MG63 (cell line): Measurements from ENCODE around the gene CATSPER1. TPM values are rescaled to one million over a fixed set of nuclear protein-coding genes. Genes with fewer than 3 reads are reported as not detected.

ENCODE experiments used
- DNase-seq: peaks from one replicate; pipeline ENCODE4 v3.0.0-alpha.2; 2020
- H3K27me3 ChIP-seq: fragments of 250-450 bp; sonication (Bioruptor Pico); 2 replicates; pipeline ENCODE4 v1.5.1; 2020; ENCODE audit warnings: mild to moderate bottlenecking, moderate library complexity
- H3K36me3 ChIP-seq: fragments of 250-450 bp; sonication (Bioruptor Pico); 2 replicates; pipeline ENCODE4 v1.5.1; 2020; ENCODE audit warnings: mild to moderate bottlenecking, moderate library complexity
- H3K4me3 ChIP-seq: fragments of 250-450 bp; sonication (Bioruptor Pico); 2 replicates; pipeline ENCODE4 v1.5.1; 2020; ENCODE audit warnings: mild to moderate bottlenecking, moderate library complexity
- H3K9me3 ChIP-seq: fragments of 250-450 bp; sonication (Bioruptor Pico); 2 replicates; pipeline ENCODE4 v1.5.1; 2020; ENCODE audit warnings: mild to moderate bottlenecking, moderate library complexity
- total RNA-seq: library from RNA; depleted of rRNA; stranded (reverse); fragments of >200 nt; shearing (Covaris generic); gene quantifications from 2 replicates; pipeline ENCODE4 v1.2.3, GENCODE V29; 2014; ENCODE audit warnings: low replicate concordance; rRNA removed

Gene CATSPER1
- total RNA-seq, 1 experiment from 2014 or later, result 2.4 TPM

GRCh38 chr11:65968600-65969482 lies 57.4 kb downstream of the CATSPER1 start:
- no peaks in the 10 kb centered on the region for H3K9me3 ChIP-seq
- no peaks in the 10 kb centered on the region for H3K27me3 ChIP-seq
- peaks cover 58% of the 10 kb centered on the region for H3K36me3 ChIP-seq
- no peak overlapping the region for H3K4me3 ChIP-seq
- DNase-seq, result no peak

GRCh38 chr11:65967329-65967934 lies 58.8 kb downstream of the CATSPER1 start:
- no peaks in the 10 kb centered on the region for H3K27me3 ChIP-seq
- DNase-seq, result no peak

More at GRCh38 chr11:65967329-65967934, 58.8 kb downstream of the CATSPER1 start:
- peaks cover 63% of the 10 kb centered on the region for H3K36me3 ChIP-seq
- no peaks in the 10 kb centered on the region for H3K9me3 ChIP-seq
- H3K4me3 ChIP-seq, result no peak overlapping the region

Other genes with a start within 250 kb of the CATSPER1 start
- gene AP5B1, start 245.5 kb downstream of the CATSPER1 start, total RNA-seq, result 5.8 and 7.6 TPM in 2 replicates
- gene OVOL1, start 239.4 kb downstream of the CATSPER1 start, total RNA-seq, result not detected in 2 replicates
- gene SNX32, start 192.5 kb downstream of the CATSPER1 start, total RNA-seq, result 0.43 TPM in 1 of 2 replicates, not detected in the other
- gene CFL1, start 168.3 kb downstream of the CATSPER1 start, total RNA-seq, result 1,413 and 1,905 TPM in 2 replicates
- 25.3 and 45.3 TPM in 2 replicates for gene MUS81, start 166.0 kb downstream of the CATSPER1 start, total RNA-seq
- gene EFEMP2, start 153.7 kb downstream of the CATSPER1 start, total RNA-seq, result 29.0 and 43.2 TPM in 2 replicates
- not detected in 2 replicates for gene CTSW, start 146.6 kb downstream of the CATSPER1 start, total RNA-seq
- gene FIBP, start 138.0 kb downstream of the CATSPER1 start, total RNA-seq, result 105 and 106 TPM in 2 replicates
- gene CCDC85B, start 135.8 kb downstream of the CATSPER1 start, total RNA-seq, result 99.6 and 131 TPM in 2 replicates
- 37.3 and 54.7 TPM in 2 replicates for gene FOSL1, start 126.1 kb downstream of the CATSPER1 start, total RNA-seq
- 22.0 and 46.6 TPM in 2 replicates for gene C11orf68, start 107.4 kb downstream of the CATSPER1 start, total RNA-seq
- 276 and 419 TPM in 2 replicates for gene DRAP1, start 107.1 kb downstream of the CATSPER1 start, total RNA-seq
- not detected in 2 replicates for gene TSGA10IP, start 81.0 kb downstream of the CATSPER1 start, total RNA-seq
- gene SART1, start 64.7 kb downstream of the CATSPER1 start, total RNA-seq, result 38.2 and 45.4 TPM in 2 replicates
- 17.5 and 32.3 TPM in 2 replicates for gene EIF1AD, start 24.3 kb downstream of the CATSPER1 start, total RNA-seq
- 329 and 468 TPM in 2 replicates for gene BANF1, start 24.0 kb downstream of the CATSPER1 start, total RNA-seq
- not detected in 2 replicates for gene CST6, start 14.5 kb downstream of the CATSPER1 start, total RNA-seq
- not detected in 2 replicates for gene GAL3ST3, start 22.7 kb upstream of the CATSPER1 start, total RNA-seq
- 134 and 174 TPM in 2 replicates for gene SF3B2, start 25.9 kb upstream of the CATSPER1 start, total RNA-seq
- 2.6 and 11.2 TPM in 2 replicates for gene PACS1, start 43.8 kb upstream of the CATSPER1 start, total RNA-seq
- gene KLC2, start 231.2 kb upstream of the CATSPER1 start, total RNA-seq, result 15.0 and 25.3 TPM in 2 replicates
- gene RAB1B, start 242.2 kb upstream of the CATSPER1 start, total RNA-seq, result 101 and 103 TPM in 2 replicates